GM23338 (cell line): Measurements from ENCODE around the gene MYO3B. TPM values are rescaled to one million over a fixed set of nuclear protein-coding genes. Genes with fewer than 3 reads are reported as not detected.
A peak's percentile ranks its signal among the peaks of the same experiment; 100 is the strongest.

Experiments used
- ATAC-seq: fragments of 200-7000 bp; cut with Tn5 transposase; 3 replicates; pipeline ENCODE4 v1.9.1; 2020
- DNase-seq: peaks from one replicate; pipeline ENCODE4 v3.0.0-alpha.2; 2015; ENCODE audit warnings: low spot score
- H2AFZ ChIP-seq: fragments of 200-600 bp; sonication (generic); 2 replicates; pipeline ENCODE4 v1.8.0; 2016; ENCODE audit warnings: antibody characterized with exemption, mild to moderate bottlenecking, moderate library complexity
- H3F3A ChIP-seq: fragments of 200-600 bp; sonication (generic); replicated peaks from 2 replicates; pipeline ENCODE4 v1.8.0; 2017; ENCODE audit warnings: antibody characterized with exemption, mixed run types, low read depth
- H3K27ac ChIP-seq: fragments of 200-600 bp; sonication (generic); 2 replicates; pipeline ENCODE4 v1.6.1; 2016; ENCODE audit warnings: low read depth
- H3K27me3 ChIP-seq: fragments of 200-600 bp; sonication (generic); 2 replicates; pipeline ENCODE4 v1.8.0; 2016; ENCODE audit warnings: mild to moderate bottlenecking, mixed run types, moderate library complexity; ENCODE audit not compliant: insufficient read depth
- H3K36me3 ChIP-seq: fragments of 200-600 bp; sonication (generic); 2 replicates; pipeline ENCODE4 v1.8.0; 2016; ENCODE audit warnings: mild to moderate bottlenecking; ENCODE audit not compliant: insufficient read depth
- H3K4me1 ChIP-seq: fragments of 200-600 bp; sonication (generic); 2 replicates; pipeline ENCODE4 v1.8.0; 2016; ENCODE audit warnings: mild to moderate bottlenecking, moderate library complexity; ENCODE audit not compliant: insufficient read depth
- H3K4me2 ChIP-seq: fragments of 200-600 bp; sonication (generic); 2 replicates; pipeline ENCODE4 v1.7.1; 2017; ENCODE audit warnings: mixed run types
- H3K4me3 ChIP-seq: fragments of 200-600 bp; sonication (generic); 2 replicates; pipeline ENCODE4 v1.6.1; 2016; ENCODE audit warnings: mixed run types
- H3K79me2 ChIP-seq: fragments of 200-600 bp; sonication (generic); replicated peaks from 2 replicates; pipeline ENCODE4 v1.8.0; 2017; ENCODE audit warnings: mild to moderate bottlenecking; ENCODE audit not compliant: insufficient read depth
- H3K9me2 ChIP-seq: fragments of 200-600 bp; sonication (generic); 2 replicates; pipeline ENCODE4 v1.8.0; 2017; ENCODE audit not compliant: insufficient read depth
- H4K20me1 ChIP-seq: fragments of 200-600 bp; sonication (generic); replicated peaks from 2 replicates; pipeline ENCODE4 v1.8.0; 2017; ENCODE audit warnings: mild to moderate bottlenecking; ENCODE audit not compliant: insufficient read depth
- H3K27ac Mint-ChIP-seq: 2 replicates; pipeline ENCODE4 v1.8.0; 2020; ENCODE audit warnings: inconsistent platforms, mild to moderate bottlenecking, moderate library complexity, mixed read lengths
- H3K27me3 Mint-ChIP-seq: 3 replicates; pipeline ENCODE4 v1.8.0; 2022; ENCODE audit warnings: low read depth, mild to moderate bottlenecking, moderate library complexity, mixed read lengths, inconsistent platforms; ENCODE audit not compliant: insufficient read depth, poor library complexity
- H3K36me3 Mint-ChIP-seq: 3 replicates; pipeline ENCODE4 v1.8.0; 2021; ENCODE audit warnings: low read depth, mild to moderate bottlenecking, inconsistent platforms, moderate library complexity, mixed read lengths
- H3K4me1 Mint-ChIP-seq: 3 replicates; pipeline ENCODE4 v1.8.0; 2020; ENCODE audit warnings: mild to moderate bottlenecking, inconsistent platforms, mixed read lengths
- H3K4me3 Mint-ChIP-seq: 3 replicates; pipeline ENCODE4 v1.8.0; 2021; ENCODE audit warnings: moderate library complexity, mild to moderate bottlenecking, inconsistent platforms, mixed read lengths
- H3K9me3 Mint-ChIP-seq: 3 replicates; pipeline ENCODE4 v1.8.0; 2020; ENCODE audit warnings: moderate library complexity, mild to moderate bottlenecking, inconsistent platforms, mixed read lengths
- CREB1 ChIP-seq: fragments of 250-450 bp; sonication (Bioruptor Pico); IDR thresholded peaks from 2 replicates; pipeline ENCODE4 v1.5.0; 2020; ENCODE audit warnings: low read depth, mild to moderate bottlenecking, moderate library complexity
- EZH2 ChIP-seq: fragments of 200-600 bp; sonication (generic); IDR thresholded peaks from one replicate; pipeline ENCODE4 v1.8.0; 2017; ENCODE audit warnings: antibody characterized with exemption, mild to moderate bottlenecking, low read depth; ENCODE audit not compliant: unreplicated experiment
- EZH2phosphoT487 ChIP-seq: fragments of 200-600 bp; sonication (generic); IDR thresholded peaks from one replicate; pipeline ENCODE4 v1.8.1; 2018; ENCODE audit warnings: antibody characterized with exemption; ENCODE audit not compliant: unreplicated experiment
- JUNB ChIP-seq: IDR thresholded peaks from one replicate; pipeline ENCODE4 v1.6.1; 2016; ENCODE audit warnings: antibody characterized with exemption; ENCODE audit not compliant: unreplicated experiment
- NANOG ChIP-seq: IDR thresholded peaks from 2 replicates; pipeline ENCODE4 v1.6.1; 2016; ENCODE audit warnings: antibody characterized with exemption, borderline replicate concordance
- POLR2AphosphoS5 ChIP-seq: IDR thresholded peaks from 2 replicates; pipeline ENCODE4 v1.6.1; 2016; ENCODE audit warnings: antibody characterized with exemption, low read depth
- STAT1 ChIP-seq: IDR thresholded peaks from one replicate; pipeline ENCODE4 v1.6.1; 2016; ENCODE audit warnings: antibody characterized with exemption; ENCODE audit not compliant: unreplicated experiment
- ZNF114 ChIP-seq: fragments of 250-450 bp; sonication (Bioruptor Pico); IDR thresholded peaks from 2 replicates; pipeline ENCODE4 v1.5.0; 2020; ENCODE audit warnings: mild to moderate bottlenecking, moderate library complexity
- ZNF331 ChIP-seq: fragments of 250-450 bp; sonication (Bioruptor Pico); IDR thresholded peaks from 2 replicates; pipeline ENCODE4 v1.5.0; 2020; ENCODE audit warnings: low read depth, mild to moderate bottlenecking, moderate library complexity
- polyA plus RNA-seq: library from polyadenylated mRNA; unstranded; fragments of >200 nt; fragmentation: Nextera tagmentation; extraction: Ambion mirVana; gene quantifications from 2 replicates; pipeline ENCODE4 v1.2.1, GENCODE V29; 2016
- total RNA-seq: library from RNA; depleted of rRNA; stranded (reverse); fragments of >200 nt; shearing (Covaris generic); gene quantifications from 2 replicates; pipeline ENCODE4 v1.2.3, GENCODE V29; 2014
- TF ChIP-seq, protein P1 (sequence below): IDR thresholded peaks from 2 replicates; pipeline ENCODE4 v1.6.1; 2016; ENCODE audit warnings: antibody characterized with exemption
- TF ChIP-seq, protein P2 (sequence below): fragments of 250-450 bp; sonication (Bioruptor Pico); IDR thresholded peaks from 2 replicates; pipeline ENCODE4 v1.5.0; 2020; ENCODE audit warnings: mild to moderate bottlenecking, moderate library complexity
- TF ChIP-seq, protein P3 (sequence below), 2 experiments: fragments of 200-600 bp in 1 of 2; sonication (generic) in 1 of 2; conservative IDR thresholded peaks; 2 replicates each; pipeline versions ENCODE4 v1.5.1 to v1.6.1; 2016 to 2017; ENCODE audit warnings: antibody characterized with exemption in 2 of 2, low read depth in 2 of 2, mild to moderate bottlenecking in 2 of 2, moderate library complexity in 1 of 2
- TF ChIP-seq, protein P4 (sequence below): IDR thresholded peaks from one replicate; pipeline ENCODE4 v1.6.1; 2018; ENCODE audit warnings: antibody characterized with exemption; ENCODE audit not compliant: unreplicated experiment

MYO3B gene
- total and polyA plus RNA-seq, 2 experiments from 2014 or later = 0.42 TPM; not detected in 1

DNA sequence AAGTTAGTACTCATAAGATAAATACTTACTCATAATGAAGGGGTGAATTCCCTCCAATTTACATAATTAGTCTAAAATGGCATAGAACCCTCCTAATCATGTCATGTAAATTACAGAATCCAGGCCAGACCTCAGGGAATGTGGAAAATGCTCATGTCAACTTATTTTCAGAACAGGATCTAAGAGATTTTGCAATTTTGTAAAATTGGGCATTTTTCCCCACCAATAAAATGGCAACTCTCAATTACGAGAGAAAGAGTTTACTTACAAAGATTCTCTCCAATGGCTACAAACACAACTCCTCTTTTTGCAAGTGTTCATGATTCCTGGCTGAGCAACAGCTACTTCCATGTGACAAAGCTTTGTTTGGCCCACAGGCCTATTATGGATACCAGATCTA lies 503.4 kb downstream of the MYO3B start:
- Histone ChIP-seq H3K4me1 (peaks cover 28% of the 10 kb centered on the region), H3K36me3 (no peaks in the 10 kb centered on the region), H2AFZ (no peak overlapping the region), H4K20me1 (no peaks in the 10 kb centered on the region), H3K27me3 (no peaks in the 10 kb centered on the region; the same call in 1 of the 2 replicates), H3F3A (no peaks in the 10 kb centered on the region), H3K27ac (no peak overlapping the region), H3K79me2 (no peaks in the 10 kb centered on the region), H3K4me2 (peak overlapping the region; percentile 44), H3K9me2 (no peaks in the 10 kb centered on the region), H3K4me3 (no peak overlapping the region)
- H3K4me1 Mint-ChIP-seq = peaks cover 49% of the 10 kb centered on the region
- no peaks in the 10 kb centered on the region for H3K36me3 Mint-ChIP-seq
- H3K27me3 Mint-ChIP-seq = peaks cover 6% of the 10 kb centered on the region
- no peak for TF ChIP-seq NANOG
- TF ChIP-seq JUNB = no peak
- TF ChIP-seq ZNF331 (CRISPR knock-in tag) = no peak
- TF ChIP-seq POLR2AphosphoS5 = no peak
- TF ChIP-seq ZNF114 (CRISPR knock-in tag) = no peak
- no peak for TF ChIP-seq EZH2phosphoT487
- TF ChIP-seq, protein P1, sequence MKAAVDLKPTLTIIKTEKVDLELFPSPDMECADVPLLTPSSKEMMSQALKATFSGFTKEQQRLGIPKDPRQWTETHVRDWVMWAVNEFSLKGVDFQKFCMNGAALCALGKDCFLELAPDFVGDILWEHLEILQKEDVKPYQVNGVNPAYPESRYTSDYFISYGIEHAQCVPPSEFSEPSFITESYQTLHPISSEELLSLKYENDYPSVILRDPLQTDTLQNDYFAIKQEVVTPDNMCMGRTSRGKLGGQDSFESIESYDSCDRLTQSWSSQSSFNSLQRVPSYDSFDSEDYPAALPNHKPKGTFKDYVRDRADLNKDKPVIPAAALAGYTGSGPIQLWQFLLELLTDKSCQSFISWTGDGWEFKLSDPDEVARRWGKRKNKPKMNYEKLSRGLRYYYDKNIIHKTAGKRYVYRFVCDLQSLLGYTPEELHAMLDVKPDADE = no peak
- TF ChIP-seq CREB1 = no peak
- TF ChIP-seq, protein P2, sequence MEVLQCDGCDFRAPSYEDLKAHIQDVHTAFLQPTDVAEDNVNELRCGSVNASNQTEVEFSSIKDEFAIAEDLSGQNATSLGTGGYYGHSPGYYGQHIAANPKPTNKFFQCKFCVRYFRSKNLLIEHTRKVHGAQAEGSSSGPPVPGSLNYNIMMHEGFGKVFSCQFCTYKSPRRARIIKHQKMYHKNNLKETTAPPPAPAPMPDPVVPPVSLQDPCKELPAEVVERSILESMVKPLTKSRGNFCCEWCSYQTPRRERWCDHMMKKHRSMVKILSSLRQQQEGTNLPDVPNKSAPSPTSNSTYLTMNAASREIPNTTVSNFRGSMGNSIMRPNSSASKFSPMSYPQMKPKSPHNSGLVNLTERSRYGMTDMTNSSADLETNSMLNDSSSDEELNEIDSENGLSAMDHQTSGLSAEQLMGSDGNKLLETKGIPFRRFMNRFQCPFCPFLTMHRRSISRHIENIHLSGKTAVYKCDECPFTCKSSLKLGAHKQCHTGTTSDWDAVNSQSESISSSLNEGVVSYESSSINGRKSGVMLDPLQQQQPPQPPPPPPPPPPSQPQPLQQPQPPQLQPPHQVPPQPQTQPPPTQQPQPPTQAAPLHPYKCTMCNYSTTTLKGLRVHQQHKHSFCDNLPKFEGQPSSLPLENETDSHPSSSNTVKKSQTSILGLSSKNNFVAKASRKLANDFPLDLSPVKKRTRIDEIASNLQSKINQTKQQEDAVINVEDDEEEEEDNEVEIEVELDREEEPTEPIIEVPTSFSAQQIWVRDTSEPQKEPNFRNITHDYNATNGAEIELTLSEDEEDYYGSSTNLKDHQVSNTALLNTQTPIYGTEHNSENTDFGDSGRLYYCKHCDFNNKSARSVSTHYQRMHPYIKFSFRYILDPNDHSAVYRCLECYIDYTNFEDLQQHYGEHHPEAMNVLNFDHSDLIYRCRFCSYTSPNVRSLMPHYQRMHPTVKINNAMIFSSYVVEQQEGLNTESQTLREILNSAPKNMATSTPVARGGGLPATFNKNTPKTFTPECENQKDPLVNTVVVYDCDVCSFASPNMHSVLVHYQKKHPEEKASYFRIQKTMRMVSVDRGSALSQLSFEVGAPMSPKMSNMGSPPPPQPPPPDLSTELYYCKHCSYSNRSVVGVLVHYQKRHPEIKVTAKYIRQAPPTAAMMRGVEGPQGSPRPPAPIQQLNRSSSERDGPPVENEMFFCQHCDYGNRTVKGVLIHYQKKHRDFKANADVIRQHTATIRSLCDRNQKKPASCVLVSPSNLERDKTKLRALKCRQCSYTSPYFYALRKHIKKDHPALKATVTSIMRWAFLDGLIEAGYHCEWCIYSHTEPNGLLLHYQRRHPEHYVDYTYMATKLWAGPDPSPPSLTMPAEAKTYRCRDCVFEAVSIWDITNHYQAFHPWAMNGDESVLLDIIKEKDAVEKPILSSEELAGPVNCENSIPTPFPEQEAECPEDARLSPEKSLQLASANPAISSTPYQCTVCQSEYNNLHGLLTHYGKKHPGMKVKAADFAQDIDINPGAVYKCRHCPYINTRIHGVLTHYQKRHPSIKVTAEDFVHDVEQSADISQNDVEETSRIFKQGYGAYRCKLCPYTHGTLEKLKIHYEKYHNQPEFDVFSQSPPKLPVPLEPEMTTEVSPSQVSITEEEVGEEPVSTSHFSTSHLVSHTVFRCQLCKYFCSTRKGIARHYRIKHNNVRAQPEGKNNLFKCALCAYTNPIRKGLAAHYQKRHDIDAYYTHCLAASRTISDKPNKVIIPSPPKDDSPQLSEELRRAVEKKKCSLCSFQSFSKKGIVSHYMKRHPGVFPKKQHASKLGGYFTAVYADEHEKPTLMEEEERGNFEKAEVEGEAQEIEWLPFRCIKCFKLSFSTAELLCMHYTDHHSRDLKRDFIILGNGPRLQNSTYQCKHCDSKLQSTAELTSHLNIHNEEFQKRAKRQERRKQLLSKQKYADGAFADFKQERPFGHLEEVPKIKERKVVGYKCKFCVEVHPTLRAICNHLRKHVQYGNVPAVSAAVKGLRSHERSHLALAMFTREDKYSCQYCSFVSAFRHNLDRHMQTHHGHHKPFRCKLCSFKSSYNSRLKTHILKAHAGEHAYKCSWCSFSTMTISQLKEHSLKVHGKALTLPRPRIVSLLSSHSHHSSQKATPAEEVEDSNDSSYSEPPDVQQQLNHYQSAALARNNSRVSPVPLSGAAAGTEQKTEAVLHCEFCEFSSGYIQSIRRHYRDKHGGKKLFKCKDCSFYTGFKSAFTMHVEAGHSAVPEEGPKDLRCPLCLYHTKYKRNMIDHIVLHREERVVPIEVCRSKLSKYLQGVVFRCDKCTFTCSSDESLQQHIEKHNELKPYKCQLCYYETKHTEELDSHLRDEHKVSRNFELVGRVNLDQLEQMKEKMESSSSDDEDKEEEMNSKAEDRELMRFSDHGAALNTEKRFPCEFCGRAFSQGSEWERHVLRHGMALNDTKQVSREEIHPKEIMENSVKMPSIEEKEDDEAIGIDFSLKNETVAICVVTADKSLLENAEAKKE (CRISPR knock-in tag) = no peak
- TF ChIP-seq STAT1 = no peak
- TF ChIP-seq EZH2 = no peak
- TF ChIP-seq, protein P3, sequence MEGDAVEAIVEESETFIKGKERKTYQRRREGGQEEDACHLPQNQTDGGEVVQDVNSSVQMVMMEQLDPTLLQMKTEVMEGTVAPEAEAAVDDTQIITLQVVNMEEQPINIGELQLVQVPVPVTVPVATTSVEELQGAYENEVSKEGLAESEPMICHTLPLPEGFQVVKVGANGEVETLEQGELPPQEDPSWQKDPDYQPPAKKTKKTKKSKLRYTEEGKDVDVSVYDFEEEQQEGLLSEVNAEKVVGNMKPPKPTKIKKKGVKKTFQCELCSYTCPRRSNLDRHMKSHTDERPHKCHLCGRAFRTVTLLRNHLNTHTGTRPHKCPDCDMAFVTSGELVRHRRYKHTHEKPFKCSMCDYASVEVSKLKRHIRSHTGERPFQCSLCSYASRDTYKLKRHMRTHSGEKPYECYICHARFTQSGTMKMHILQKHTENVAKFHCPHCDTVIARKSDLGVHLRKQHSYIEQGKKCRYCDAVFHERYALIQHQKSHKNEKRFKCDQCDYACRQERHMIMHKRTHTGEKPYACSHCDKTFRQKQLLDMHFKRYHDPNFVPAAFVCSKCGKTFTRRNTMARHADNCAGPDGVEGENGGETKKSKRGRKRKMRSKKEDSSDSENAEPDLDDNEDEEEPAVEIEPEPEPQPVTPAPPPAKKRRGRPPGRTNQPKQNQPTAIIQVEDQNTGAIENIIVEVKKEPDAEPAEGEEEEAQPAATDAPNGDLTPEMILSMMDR (conservative IDR thresholded peaks at IDR 0.05; ENCODE audit: low read depth in 2 of 2) = no peak
- TF ChIP-seq, protein P4, sequence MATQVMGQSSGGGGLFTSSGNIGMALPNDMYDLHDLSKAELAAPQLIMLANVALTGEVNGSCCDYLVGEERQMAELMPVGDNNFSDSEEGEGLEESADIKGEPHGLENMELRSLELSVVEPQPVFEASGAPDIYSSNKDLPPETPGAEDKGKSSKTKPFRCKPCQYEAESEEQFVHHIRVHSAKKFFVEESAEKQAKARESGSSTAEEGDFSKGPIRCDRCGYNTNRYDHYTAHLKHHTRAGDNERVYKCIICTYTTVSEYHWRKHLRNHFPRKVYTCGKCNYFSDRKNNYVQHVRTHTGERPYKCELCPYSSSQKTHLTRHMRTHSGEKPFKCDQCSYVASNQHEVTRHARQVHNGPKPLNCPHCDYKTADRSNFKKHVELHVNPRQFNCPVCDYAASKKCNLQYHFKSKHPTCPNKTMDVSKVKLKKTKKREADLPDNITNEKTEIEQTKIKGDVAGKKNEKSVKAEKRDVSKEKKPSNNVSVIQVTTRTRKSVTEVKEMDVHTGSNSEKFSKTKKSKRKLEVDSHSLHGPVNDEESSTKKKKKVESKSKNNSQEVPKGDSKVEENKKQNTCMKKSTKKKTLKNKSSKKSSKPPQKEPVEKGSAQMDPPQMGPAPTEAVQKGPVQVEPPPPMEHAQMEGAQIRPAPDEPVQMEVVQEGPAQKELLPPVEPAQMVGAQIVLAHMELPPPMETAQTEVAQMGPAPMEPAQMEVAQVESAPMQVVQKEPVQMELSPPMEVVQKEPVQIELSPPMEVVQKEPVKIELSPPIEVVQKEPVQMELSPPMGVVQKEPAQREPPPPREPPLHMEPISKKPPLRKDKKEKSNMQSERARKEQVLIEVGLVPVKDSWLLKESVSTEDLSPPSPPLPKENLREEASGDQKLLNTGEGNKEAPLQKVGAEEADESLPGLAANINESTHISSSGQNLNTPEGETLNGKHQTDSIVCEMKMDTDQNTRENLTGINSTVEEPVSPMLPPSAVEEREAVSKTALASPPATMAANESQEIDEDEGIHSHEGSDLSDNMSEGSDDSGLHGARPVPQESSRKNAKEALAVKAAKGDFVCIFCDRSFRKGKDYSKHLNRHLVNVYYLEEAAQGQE = no peak
- H3K9me3 Mint-ChIP-seq = no peaks in the 10 kb centered on the region
- ATAC-seq (no peak), DNase-seq (no peak)
- H3K4me3 Mint-ChIP-seq = no peak overlapping the region
- H3K27ac Mint-ChIP-seq = no peak overlapping the region
